Measurements from ENCODE around the gene ZNF716.
"Not testable (repeated sequence)": the region's sequence is repeated elsewhere in the genome, so short reads cannot be mapped to it uniquely, and the experiment has no call there.

ZNF716 gene

DNA sequence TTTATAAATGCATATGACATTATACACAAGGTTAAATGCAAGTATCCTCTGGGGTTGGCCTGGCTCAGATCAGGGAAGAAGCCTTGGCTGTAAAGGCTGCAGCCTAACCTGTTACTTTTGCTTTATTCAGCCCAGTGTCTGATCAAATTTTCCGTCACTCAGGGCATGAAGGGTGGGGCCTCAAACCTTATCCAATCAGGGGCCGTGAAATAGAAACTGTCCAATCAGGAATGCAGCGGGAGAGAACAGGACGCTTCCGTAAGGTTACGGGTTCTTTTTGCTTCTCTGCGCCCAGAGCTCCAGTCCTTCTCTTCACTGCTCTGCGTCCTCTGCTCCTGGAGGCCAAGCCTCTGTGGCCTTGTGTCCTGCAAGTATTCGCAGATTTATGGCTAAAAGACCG, at the start of gene ZNF716:
ZNF716 (plus strand) TSS at position 274 of the 400 bp plus-strand sequence; CDS start at position 386, 112 bp downstream.
- no peak for DNase-seq (ENCODE audit: low read depth)

DNA sequence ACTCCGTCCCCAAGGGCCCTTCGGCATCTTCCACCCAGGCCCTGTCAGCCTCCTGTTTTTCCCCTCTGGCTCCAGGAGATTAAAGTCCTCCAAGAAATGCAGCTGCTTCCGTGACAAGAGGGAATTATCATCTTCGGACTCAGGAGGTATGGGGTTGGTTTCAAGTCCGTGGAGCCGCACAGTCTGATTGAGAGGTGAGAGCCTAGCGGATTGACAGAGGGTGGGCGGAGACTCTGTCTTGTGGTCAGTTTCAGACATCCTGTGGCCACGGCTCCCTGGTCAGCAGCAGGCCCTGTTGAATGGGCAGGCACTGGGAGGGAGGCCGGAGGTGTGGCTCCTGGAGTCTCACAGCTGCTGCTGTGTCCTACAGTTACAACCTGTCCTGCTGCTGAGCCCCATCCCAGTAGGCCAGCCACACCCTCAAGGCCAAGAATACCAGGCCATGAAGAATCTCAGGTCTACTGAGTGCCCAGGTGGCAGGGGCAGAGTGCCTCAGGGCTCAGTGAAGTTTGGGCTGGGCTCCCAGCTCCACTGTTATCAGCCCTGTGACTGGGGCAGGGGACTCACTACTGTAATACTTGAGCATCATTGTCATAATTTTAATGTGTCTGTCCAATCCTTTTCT, 49.3 kb upstream of the ZNF716 start:
- no peak for DNase-seq (ENCODE audit: low read depth)

- DNase-seq (ENCODE audit: low read depth) = not testable (repeated sequence)
Observed at GRCh38 chr7:57403051-57403450, 46.9 kb upstream of the ZNF716 start.

DNA sequence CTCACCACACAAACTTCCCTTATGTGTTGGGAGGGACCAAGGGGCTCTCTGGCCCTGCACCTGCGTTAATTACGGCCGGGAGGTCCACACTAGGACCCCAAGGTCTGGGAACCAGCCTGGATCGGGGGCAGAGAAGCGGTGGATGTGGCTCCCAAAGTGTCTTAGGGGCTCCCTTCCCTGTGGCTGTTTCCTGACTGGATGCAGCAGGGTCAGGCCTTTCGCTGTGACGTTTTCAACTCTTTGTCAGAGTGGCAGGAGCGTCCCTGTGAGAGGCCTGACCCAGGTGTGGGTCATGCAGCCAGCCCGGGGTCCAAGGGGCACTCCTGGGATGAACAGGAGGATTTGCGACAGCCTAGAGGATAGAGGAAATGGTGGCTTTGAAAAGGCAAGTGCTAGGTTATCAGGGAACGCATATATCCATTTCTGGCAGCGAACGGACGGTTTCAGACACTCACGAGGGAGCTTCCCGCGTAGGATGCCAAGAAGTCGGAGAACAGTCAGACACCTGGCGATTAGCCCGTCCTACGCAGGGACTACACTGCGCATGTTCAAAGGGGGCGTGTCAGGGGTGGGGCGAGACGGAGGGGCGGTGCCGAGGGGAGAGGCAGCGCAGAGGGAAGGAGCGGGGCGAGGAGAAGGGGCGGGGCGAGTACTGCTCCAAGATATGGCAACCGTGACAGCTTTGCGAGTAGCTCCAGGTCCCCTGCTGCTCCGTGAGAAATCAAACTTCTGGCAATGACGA, 46.2 kb upstream of the ZNF716 start:
- no peak for DNase-seq (ENCODE audit: low read depth)

- no peak for DNase-seq (ENCODE audit: low read depth)
Observed at GRCh38 chr7:57404343-57404966, 45.5 kb upstream of the ZNF716 start.

DNA sequence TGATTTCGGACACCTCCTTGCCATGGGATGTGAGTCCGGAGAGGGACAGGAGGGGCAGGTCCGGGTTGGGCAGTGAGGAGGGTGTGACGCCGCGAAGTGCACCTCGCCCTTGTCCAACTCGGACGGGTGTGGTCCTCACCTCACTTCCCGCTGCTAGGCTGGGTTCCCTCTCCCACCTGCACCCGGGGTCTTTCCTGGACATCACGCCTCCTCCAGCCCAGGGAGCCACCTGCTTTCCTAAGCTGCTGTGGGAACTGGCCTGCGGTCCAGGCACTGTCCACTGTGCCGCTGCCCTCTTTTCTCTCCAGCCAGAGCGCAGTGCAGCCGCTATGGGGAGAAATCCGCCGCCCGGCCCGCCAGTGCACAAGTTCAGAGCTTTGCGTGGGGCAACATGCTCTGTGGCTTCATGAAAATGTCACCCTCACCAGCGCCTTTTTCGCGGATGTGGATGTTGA, 45.0 kb upstream of the ZNF716 start:
- DNase-seq (ENCODE audit: low read depth) = no peak

DNA sequence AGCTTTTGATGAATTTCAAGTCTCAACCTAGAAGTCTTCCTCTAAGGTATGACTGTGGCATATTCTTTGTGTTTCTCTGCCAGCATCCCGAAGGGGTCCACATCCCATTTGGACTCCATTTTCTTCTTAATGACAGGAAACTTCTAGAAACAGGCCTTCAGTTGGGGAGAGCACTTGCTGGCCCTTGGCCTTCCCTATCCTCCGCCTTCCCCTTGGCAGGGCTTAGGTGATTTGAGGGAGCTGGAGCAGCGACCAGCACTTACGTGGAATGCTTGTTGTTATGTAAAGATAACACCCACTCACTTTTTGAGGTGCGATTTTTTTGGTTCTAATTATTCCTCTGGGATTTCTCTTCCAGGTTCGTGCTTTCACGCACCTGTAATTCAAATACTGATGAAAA, 42.9 kb upstream of the ZNF716 start:
- no peak for DNase-seq (ENCODE audit: low read depth)

GRCh38 chr7:57412168-57412567, 37.8 kb upstream of the ZNF716 start:
- DNase-seq (ENCODE audit: low read depth) = no peak

GRCh38 chr7:57412618-57413017, 37.4 kb upstream of the ZNF716 start:
- no peak for DNase-seq (ENCODE audit: low read depth)

DNA sequence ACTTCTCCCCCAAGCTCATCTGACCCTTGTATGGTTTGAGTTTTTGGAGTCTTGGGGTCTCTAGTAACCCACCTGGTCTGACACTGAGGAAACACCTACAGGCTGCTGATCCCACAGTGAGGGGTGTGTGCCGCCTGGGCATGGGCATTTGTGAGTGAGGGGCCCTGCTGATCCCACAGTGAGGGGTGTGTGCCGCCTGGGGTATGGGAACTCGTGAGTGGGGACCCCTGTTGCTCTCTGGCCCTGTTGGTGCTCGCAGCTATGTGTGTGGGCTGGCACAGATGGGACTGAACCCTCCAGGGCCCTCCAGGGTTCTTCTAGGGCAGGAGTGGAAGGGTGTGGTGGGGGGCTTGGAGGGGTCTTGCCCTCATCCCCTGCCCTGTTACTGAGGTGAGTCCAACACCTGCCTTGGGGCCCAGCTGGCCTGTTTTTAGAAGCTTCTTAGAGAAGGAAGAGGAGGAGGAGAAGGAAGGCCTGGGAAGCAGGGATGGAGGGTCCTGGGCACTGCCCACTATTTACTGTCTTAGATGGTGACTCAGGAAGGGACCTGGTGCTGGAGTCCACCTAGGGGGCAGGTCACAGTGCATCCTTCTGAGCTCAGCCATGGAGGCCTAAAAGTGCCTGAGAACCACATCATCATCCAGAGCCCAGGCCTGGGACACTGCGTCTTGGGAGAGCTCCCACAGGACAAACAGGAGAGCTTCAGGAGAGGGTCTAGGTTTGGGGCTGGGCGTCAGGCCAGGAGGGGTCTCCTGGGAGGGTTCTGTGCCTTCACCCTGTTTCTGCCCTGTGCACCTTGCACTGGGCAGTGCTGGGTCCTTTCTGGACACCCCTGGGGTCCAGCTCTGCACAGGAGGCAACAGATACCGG, 36.2 kb upstream of the ZNF716 start:
- no peak for DNase-seq (ENCODE audit: low read depth)

DNA sequence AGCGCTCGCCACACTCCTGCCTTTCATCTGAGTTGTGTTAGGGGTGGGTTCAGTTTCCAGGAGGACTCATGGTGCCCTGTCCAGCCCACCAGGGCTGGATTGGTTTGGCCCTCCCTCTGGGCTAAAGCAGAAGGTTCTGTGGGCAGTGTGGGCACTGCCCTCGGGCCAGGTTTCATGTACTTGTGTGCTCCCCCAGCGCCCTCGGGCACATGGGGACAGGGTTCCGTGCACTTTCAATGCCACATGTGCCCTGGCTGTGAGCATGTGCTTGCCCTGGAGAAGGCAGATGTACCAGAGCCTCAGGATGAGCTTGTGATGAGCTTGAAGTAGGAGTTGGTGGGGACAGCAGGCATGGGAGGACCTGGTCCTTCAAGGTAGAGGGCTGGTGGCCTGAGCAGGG, 35.6 kb upstream of the ZNF716 start:
- DNase-seq (ENCODE audit: low read depth) = no peak

- DNase-seq (ENCODE audit: low read depth) = no peak
Observed at GRCh38 chr7:57414852-57415251, 35.1 kb upstream of the ZNF716 start.

DNA sequence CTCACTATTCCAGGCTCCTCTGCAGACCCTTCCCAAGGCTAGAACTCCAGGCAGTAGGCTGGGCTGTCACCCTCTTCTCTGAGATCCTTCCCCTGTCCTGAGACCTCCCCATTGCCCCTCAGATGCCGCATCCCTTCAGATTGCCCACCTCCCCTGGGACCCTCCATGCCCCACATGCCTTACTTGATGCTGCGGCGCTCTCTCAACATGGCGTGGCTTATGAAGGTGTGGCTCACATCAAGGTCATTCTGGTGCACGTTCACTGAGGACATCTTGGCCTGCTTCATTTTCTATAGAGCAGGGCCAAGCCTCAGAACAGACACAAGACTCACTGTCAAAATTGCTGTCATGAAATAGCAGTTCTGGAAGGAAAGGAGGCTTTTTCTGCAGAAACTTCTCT, 34.7 kb upstream of the ZNF716 start:
- no peak for DNase-seq (ENCODE audit: low read depth)

GRCh38 chr7:57415730-57416129, 34.2 kb upstream of the ZNF716 start:
- DNase-seq (ENCODE audit: low read depth) = no peak

DNA sequence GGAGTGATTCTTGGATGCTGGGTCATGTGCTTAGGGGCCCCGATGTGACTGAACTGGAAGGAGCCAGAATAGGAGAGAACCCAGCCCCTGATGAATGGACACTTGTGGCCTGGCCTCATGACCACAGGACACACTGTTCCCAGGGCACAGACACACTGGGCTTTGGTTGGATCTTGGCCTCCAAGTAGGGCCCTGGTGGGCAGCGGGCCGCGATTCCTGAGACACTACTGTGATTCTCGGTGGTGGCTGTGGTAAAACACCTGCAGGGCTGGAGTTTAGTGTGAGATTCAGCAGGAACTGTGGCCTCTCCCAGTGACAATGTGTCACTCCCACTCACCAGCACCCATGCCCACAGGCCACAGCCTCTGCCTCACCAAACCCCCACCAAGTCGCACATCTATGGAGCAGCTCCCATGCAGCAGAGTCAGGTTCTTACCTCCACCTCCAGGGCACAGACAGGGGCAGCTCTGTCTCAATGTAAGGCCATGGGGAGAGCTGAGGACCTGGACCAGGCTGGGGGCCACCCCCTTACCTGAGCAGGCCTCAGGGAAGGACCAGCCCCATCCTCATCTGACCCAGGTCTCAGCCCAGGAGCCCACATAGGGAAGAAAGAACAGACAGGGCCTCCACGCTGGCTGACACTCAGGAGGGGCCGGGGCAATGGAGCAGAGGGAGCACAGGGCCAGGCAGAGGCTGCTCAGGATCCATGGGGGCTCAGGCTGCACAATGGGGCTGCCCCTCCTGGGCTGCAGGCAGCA, 33.2 kb upstream of the ZNF716 start:
- DNase-seq (ENCODE audit: low read depth) = no peak

- no peak for DNase-seq (ENCODE audit: low read depth)
Observed at GRCh38 chr7:57417736-57418135, 32.2 kb upstream of the ZNF716 start.

DNA sequence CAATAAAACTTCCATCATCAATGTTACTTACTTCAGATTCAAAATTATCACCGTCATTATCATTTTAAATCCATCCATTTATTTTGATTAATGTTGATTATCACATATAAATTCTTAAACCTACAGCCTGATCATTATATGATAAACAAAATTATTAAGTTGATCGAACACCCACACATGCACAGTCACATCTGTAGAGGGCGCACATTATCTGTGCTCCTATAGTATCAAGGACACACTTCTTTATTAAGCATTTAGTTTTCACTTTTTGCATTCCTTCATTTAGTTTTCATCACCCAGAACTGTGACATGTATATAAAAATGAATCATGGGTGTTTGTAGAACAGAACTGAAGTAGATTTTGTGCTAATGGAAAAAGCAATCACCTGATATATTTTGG, 26.2 kb upstream of the ZNF716 start:
- no peak for DNase-seq (ENCODE audit: low read depth)

- DNase-seq (ENCODE audit: low read depth) = no peak
Observed at GRCh38 chr7:57424515-57425238, 25.3 kb upstream of the ZNF716 start.

- DNase-seq (ENCODE audit: low read depth) = no peak
Observed at GRCh38 chr7:57425239-57425944, 24.6 kb upstream of the ZNF716 start.

DNA sequence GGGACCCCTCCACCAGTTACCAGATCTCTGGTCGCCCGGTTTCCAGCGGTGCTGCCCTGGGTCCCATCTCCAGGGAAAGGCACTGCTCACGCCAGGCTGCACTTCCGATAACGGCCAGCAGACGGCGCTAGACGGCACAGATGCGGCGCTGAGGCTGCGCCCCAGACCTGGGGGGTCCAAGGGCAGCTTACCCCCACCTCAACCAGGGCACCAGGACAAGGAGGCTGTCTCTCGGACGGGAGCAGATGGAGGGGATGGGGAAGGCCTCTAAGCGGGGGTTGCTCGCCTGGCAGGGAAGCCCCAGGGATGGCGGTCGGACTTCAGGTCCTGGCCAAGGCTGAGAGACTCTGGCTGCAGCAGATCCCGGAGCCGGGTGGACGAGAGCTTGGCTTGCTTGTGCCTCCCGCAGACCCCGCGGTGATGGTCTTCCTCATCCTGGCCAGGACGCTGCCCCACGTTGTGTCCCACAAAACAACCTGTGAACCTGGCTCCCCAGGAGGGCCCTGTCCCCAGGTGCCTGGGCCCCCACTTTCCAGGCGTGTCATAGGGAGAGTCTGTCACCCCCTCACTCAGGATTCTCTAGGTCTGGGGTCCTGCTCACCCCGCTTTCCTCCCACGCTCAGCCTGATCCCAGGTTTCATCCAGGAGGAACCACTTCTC, 23.9 kb upstream of the ZNF716 start:
- DNase-seq (ENCODE audit: low read depth) = no peak
